Endothelial cell of umbilical vein (primary cell): ENCODE results near the gene RELL2. TPM values are rescaled to one million over a fixed set of nuclear protein-coding genes. Genes with fewer than 3 reads are reported as not detected.

ENCODE experiments used
- BruUV-seq: library from RNA; stranded (reverse); fragments of 400-500 nt; replicated peaks from 2 replicates; lab custom pipeline; 2021; lab: Mats Ljungman, UMichigan
- CTCF ChIA-PET: fragments of 300-600, 350-600 bp; sonication (Branson Sonifier 250); formaldehyde crosslinking; loops from one replicate; lab custom pipeline; 2021; ENCODE audit warnings: antibody characterized with exemption, inconsistent platforms; lab: Charles Lee
- POLR2A ChIA-PET: fragments of 300-600, 350-600 bp; sonication (Branson Sonifier 250); formaldehyde crosslinking; loops from one replicate; lab custom pipeline; 2021; ENCODE audit warnings: antibody characterized with exemption, inconsistent platforms; lab: Charles Lee
- DNase-seq: peaks from one replicate; pipeline ENCODE4 v3.0.0-alpha.2; 2011; ENCODE audit warnings: low read depth, low spot score
- FAIRE-seq: peaks from 2 replicates; lab custom pipeline; 2011; peaks lifted over from hg19 to GRCh38; lab: Jason Lieb, UNC
- H2AFZ ChIP-seq: 2 replicates; pipeline ENCODE4 v1.6.0; 2012; ENCODE audit warnings: low read depth, low read length, control low read depth, inconsistent platforms
- H3K27ac ChIP-seq: 2 replicates; pipeline ENCODE4 v1.5.1; 2011; ENCODE audit warnings: low read depth, mild to moderate bottlenecking, control low read depth, low read length, moderate library complexity; ENCODE audit not compliant: insufficient read depth
- H3K27me3 ChIP-seq, 2 experiments: 2 replicates each; pipeline versions ENCODE4 v1.6.0 to v1.6.1; 2011; ENCODE audit warnings: low read length in 2 of 2, mixed read lengths in 1 of 2; ENCODE audit not compliant: control insufficient read depth in 2 of 2, insufficient read depth in 2 of 2
- H3K36me3 ChIP-seq, 2 experiments: 2 replicates in 1 of 2; 3 replicates in 1 of 2; pipeline ENCODE4 v1.5.1; 2011; ENCODE audit warnings: low read length in 2 of 2, mild to moderate bottlenecking in 1 of 2, moderate library complexity in 1 of 2; ENCODE audit not compliant: control insufficient read depth in 2 of 2, insufficient read depth in 2 of 2; ENCODE audit errors: extremely low read depth in 1 of 2
- H3K4me1 ChIP-seq: 3 replicates; pipeline ENCODE4 v1.5.1; 2011; ENCODE audit warnings: mild to moderate bottlenecking, low read length; ENCODE audit not compliant: control insufficient read depth, insufficient read depth; ENCODE audit errors: extremely low read depth
- H3K4me2 ChIP-seq: 2 replicates; pipeline ENCODE4 v1.6.1; 2011; ENCODE audit warnings: low read length, control low read depth, mixed read lengths; ENCODE audit not compliant: insufficient read depth
- H3K4me3 ChIP-seq, 3 experiments: fragments of 200-600 bp in 1 of 3; sonication (generic), shearing (Covaris generic) in 1 of 3; replicated peaks in 1 of 3; 2 replicates each; pipeline ENCODE4 v1.5.1; 2011 to 2016; ENCODE audit warnings: control low read depth in 3 of 3, low read length in 3 of 3, mild to moderate bottlenecking in 2 of 3, inconsistent platforms in 1 of 3, low read depth in 1 of 3, moderate library complexity in 1 of 3; ENCODE audit not compliant: insufficient read depth in 1 of 3
- H3K79me2 ChIP-seq: 2 replicates; pipeline ENCODE4 v1.6.0; 2012; ENCODE audit warnings: low read length, inconsistent platforms; ENCODE audit not compliant: control insufficient read depth, insufficient read depth
- H3K9ac ChIP-seq: replicated peaks from 2 replicates; pipeline ENCODE3; 2011; ENCODE audit warnings: low read length, control low read depth; ENCODE audit not compliant: insufficient read depth; ENCODE audit errors: extremely low read depth
- H3K9me1 ChIP-seq: replicated peaks from 3 replicates; pipeline ENCODE4 v1.6.0; 2011; ENCODE audit warnings: mild to moderate bottlenecking, low read length; ENCODE audit not compliant: control insufficient read depth, insufficient read depth; ENCODE audit errors: extremely low read depth
- H3K9me3 ChIP-seq: replicated peaks from 2 replicates; pipeline ENCODE4 v1.5.1; 2012; ENCODE audit warnings: low read length, inconsistent platforms; ENCODE audit not compliant: control insufficient read depth, insufficient read depth
- H4K20me1 ChIP-seq: replicated peaks from 2 replicates; pipeline ENCODE3; 2011; ENCODE audit warnings: mild to moderate bottlenecking, low read length; ENCODE audit not compliant: control insufficient read depth, insufficient read depth; ENCODE audit errors: extremely low read depth
- CTCF ChIP-seq, 2 donors: IDR thresholded peaks; 1 replicate in 1 of 2; 2 replicates in 1 of 2; pipeline ENCODE4 v1.5.1; 2011; ENCODE audit warnings: low read length in 2 of 2, mild to moderate bottlenecking in 2 of 2, moderate library complexity in 2 of 2, control low read depth in 1 of 2, inconsistent platforms in 1 of 2, low read depth in 1 of 2; ENCODE audit not compliant: insufficient read depth in 1 of 2; ENCODE audit errors: extremely low read depth in 1 of 2
- EZH2 ChIP-seq: IDR thresholded peaks from 2 replicates; pipeline ENCODE4 v1.6.1; 2012; ENCODE audit warnings: borderline replicate concordance, low read depth, mild to moderate bottlenecking, moderate library complexity, low read length, inconsistent platforms; ENCODE audit not compliant: severe bottlenecking
- FOS ChIP-seq: IDR thresholded peaks from 2 replicates; pipeline ENCODE4 v1.6.1; 2011; ENCODE audit warnings: mild to moderate bottlenecking, low read length, moderate library complexity, borderline replicate concordance; ENCODE audit not compliant: insufficient read depth
- GATA2 ChIP-seq: IDR thresholded peaks from 2 replicates; pipeline ENCODE4 v1.7.0; 2011; ENCODE audit warnings: low read depth, mild to moderate bottlenecking, moderate library complexity, mixed read lengths, low read length; ENCODE audit not compliant: insufficient read length, insufficient read depth
- JUN ChIP-seq: IDR thresholded peaks from 2 replicates; pipeline ENCODE4 v1.6.1; 2011; ENCODE audit warnings: borderline replicate concordance, low read depth; ENCODE audit not compliant: insufficient read length, insufficient read depth
- MAX ChIP-seq: IDR thresholded peaks from 2 replicates; pipeline ENCODE4 v1.6.1; 2011; ENCODE audit not compliant: insufficient read depth, insufficient read length
- MYC ChIP-seq: IDR thresholded peaks from one replicate; pipeline ENCODE4 v1.6.1; 2011; ENCODE audit warnings: mild to moderate bottlenecking, low read depth, low read length
- POLR2A ChIP-seq: IDR thresholded peaks from 2 replicates; pipeline ENCODE4 v1.6.1; 2012; ENCODE audit warnings: low read depth, mild to moderate bottlenecking, control low read depth, low read length
- POLR2AphosphoS5 ChIP-seq: IDR thresholded peaks from 2 replicates; pipeline ENCODE4 v1.6.1; 2012; ENCODE audit warnings: low read depth, mild to moderate bottlenecking, control low read depth, low read length, moderate library complexity; ENCODE audit not compliant: insufficient read depth
- dilution Hi-C: fragments of 300-500 bp; cut with MboI; formaldehyde crosslinking; loops from one replicate; pipeline ENCODE4 v1.15.0; 2019; ENCODE audit warnings: low sequenced_read_pairs; ENCODE audit not compliant: extremely low pct_ligation_motif_present
- intact Hi-C: fragments of 100-400 bp; cut with micrococcal nuclease; formaldehyde crosslinking; loops from one replicate; pipeline ENCODE4 v1.10.0; 2022
- polyA plus RNA-seq, 4 experiments: library from polyadenylated mRNA; depleted of rRNA in 3 of 4; stranded (reverse) in 3 of 4; unstranded in 1 of 4; fragments of >200 nt; gene quantifications; 2 replicates each; pipeline versions ENCODE4 v1.2.1 to v1.2.3, GENCODE V29; 2011 to 2012; ENCODE audit warnings: missing spikeins in 1 of 4
- total RNA-seq: library from RNA; stranded (reverse); gene quantifications from 2 replicates; pipeline ENCODE4 v1.2.3, GENCODE V29; 2021

Gene RELL2
- total and polyA plus RNA-seq, 2 donors (not counting 3 experiments of a cell fraction or from before 2014, with no cell fraction given): 3.4 to 3.6 TPM

DNA sequence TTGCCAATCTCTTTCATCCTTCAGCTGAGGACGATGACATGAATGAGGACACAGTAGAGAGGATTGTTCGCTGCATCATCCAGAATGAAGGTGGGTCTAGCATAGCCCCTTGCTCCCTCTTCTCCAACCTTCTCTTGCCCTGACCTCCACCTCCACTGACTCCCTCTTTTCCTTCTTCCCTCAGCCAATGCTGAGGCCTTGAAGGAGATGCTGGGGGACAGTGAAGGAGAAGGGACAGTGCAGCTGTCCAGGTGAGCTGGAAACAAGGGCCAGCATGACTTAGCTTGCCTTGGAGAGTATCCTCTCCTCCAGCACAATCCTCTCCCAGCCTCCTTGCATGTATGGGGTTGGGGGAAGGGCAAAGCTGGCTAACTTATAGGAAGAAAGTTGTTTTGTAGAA lies 2.0 kb downstream of the RELL2 start:
- peaks cover 21% of the 10 kb centered on the region for H3K79me2 ChIP-seq
- intact Hi-C loops (no loop called here), dilution Hi-C loops (no loop called here)
- peaks cover 0 to 4% of the 10 kb centered on the region in 2 experiments for H3K36me3 ChIP-seq
- no peak overlapping the region for H3K4me3 ChIP-seq
- DNase-seq (no peak), FAIRE-seq (no peak)
- H3K27ac ChIP-seq: no peak overlapping the region
- H3K4me1 ChIP-seq: peaks cover 23% of the 10 kb centered on the region
- ChIA-PET POLR2A (no interaction called here), CTCF (interaction anchor here (1.5 to 14.7 kb wide), 3 partner anchors 9 to 47 kb away, joined by 4 to 163 read pairs (median 44); partner anchors contain the start of gene DIAPH1)
- peaks cover 5% of the 10 kb centered on the region for H4K20me1 ChIP-seq
- H3K27me3 ChIP-seq: no peaks in the 10 kb centered on the region
- H3K9me1 ChIP-seq: no peaks in the 10 kb centered on the region
- no TSS peak for BruUV-seq
- H3K9me3 ChIP-seq: no peaks in the 10 kb centered on the region
- TF ChIP-seq JUN (no peak), POLR2A (no peak), FOS (no peak), EZH2 (no peak), CTCF (IDR thresholded peaks at IDR 0.05; ENCODE audit: extremely low read depth in 1 of 2, insufficient read depth in 1 of 2, low read depth in 1 of 2, low read length in 2 of 2) (no peak), MAX (no peak), MYC (no peak), GATA2 (no peak), POLR2AphosphoS5 (no peak)
- H3K4me2 ChIP-seq: no peak overlapping the region
- H2AFZ ChIP-seq: no peak overlapping the region
- no peak overlapping the region for H3K9ac ChIP-seq
